Peyer's patch (tissue), 4 donors: ENCODE measurements around the gene PRSS38.

Experiments used
- POLR2A ChIP-seq, 2 donors: fragments of 450-650 bp; IDR thresholded peaks; one replicate each; pipeline ENCODE4 v1.5.1; 2017; ENCODE audit warnings: antibody characterized with exemption in 2 of 2, mild to moderate bottlenecking in 2 of 2, moderate library complexity in 2 of 2
- TF ChIP-seq, protein P1 (sequence below), 6 experiments: fragments of 450-650 bp in 4 of 6; fragments of 200-600 bp in 2 of 6; sonication (generic) in 1 of 6; IDR thresholded peaks; one replicate each; pipeline ENCODE4 v1.5.1; 2017 to 2019; ENCODE audit warnings: antibody characterized with exemption in 6 of 6, mild to moderate bottlenecking in 3 of 6, moderate library complexity in 1 of 6

DNA sequence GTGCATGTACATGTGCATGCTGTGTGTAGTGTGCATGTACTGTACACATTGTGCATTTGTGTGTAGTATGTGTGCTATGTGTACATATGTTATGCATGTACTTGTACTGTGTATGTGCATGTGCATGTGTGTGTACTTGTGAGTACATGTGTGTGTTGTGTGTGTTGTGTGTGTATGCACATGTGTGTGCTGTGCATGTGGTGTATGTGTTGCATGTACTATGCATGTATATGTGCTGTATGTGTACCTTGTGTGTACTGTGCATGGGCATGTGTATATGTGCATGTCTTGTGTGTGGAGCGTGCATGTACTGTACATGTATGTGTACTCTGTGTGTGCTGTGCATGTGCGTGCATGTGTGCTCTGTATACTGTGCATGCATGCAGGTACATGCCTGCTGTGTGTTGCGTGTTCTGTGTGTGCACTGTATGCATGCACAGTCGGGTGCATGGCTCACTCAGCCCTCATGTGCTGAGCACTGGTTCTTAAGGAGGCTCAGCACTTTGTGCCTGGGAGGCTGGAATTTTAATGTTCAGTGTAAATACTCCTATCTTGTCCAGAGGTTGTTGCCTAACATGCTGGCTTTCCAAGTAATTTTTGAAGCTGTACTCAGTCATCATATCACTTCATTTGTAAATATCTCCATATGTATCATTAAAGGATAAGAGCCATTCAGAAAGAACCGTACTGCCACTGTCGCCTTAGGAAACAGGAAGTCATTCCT, 47.9 kb upstream of the PRSS38 start:
- TF ChIP-seq, protein P1, sequence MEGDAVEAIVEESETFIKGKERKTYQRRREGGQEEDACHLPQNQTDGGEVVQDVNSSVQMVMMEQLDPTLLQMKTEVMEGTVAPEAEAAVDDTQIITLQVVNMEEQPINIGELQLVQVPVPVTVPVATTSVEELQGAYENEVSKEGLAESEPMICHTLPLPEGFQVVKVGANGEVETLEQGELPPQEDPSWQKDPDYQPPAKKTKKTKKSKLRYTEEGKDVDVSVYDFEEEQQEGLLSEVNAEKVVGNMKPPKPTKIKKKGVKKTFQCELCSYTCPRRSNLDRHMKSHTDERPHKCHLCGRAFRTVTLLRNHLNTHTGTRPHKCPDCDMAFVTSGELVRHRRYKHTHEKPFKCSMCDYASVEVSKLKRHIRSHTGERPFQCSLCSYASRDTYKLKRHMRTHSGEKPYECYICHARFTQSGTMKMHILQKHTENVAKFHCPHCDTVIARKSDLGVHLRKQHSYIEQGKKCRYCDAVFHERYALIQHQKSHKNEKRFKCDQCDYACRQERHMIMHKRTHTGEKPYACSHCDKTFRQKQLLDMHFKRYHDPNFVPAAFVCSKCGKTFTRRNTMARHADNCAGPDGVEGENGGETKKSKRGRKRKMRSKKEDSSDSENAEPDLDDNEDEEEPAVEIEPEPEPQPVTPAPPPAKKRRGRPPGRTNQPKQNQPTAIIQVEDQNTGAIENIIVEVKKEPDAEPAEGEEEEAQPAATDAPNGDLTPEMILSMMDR (IDR thresholded peaks at IDR 0.05) = no peak
- TF ChIP-seq POLR2A (IDR thresholded peaks at IDR 0.05) = no peak
